ENCODE measurements around the gene IFT43.

- TF ChIP-seq CTCF (conservative IDR thresholded peaks at IDR 0.05) = no peak
- no peak for TF ChIP-seq EZH2 (IDR thresholded peaks at IDR 0.05; ENCODE audit: low read depth)
Measured at GRCh38 chr14:76101391-76102379, 116.1 kb downstream of the IFT43 start.

Measured in PC-9 (cell line).